DND-41 (cell line): Measurements from ENCODE around the gene COA7.
A peak's percentile ranks its signal among the peaks of the same experiment; 100 is the strongest.
"Not testable (repeated sequence)": the region's sequence is repeated elsewhere in the genome, so short reads cannot be mapped to it uniquely, and the experiment has no call there.

Experiments used
- ATAC-seq: fragments of 200-7000 bp; cut with Tn5 transposase; 3 replicates; pipeline ENCODE4 v1.9.1; 2021; ENCODE audit warnings: low read depth; ENCODE audit not compliant: insufficient read depth
- DNase-seq: peaks from one replicate; pipeline ENCODE4 v3.0.0-alpha.2; 2020
- H2AFZ ChIP-seq: 2 replicates; pipeline ENCODE4 v1.6.0; 2012; ENCODE audit warnings: low read depth, low read length
- H3K27ac ChIP-seq: 2 replicates; pipeline ENCODE4 v1.5.1; 2012; ENCODE audit warnings: low read length, inconsistent platforms
- H3K27me3 ChIP-seq: fragments of 200-600 bp; sonication (generic); 2 replicates; pipeline ENCODE4 v1.6.0; 2012; ENCODE audit warnings: low read length, mild to moderate bottlenecking, inconsistent platforms; ENCODE audit not compliant: insufficient read depth, poor library complexity
- H3K36me3 ChIP-seq: 2 replicates; pipeline ENCODE4 v1.5.1; 2012; ENCODE audit warnings: low read length, inconsistent platforms; ENCODE audit not compliant: insufficient read depth
- H3K4me1 ChIP-seq: 2 replicates; pipeline ENCODE4 v1.5.1; 2012; ENCODE audit warnings: mild to moderate bottlenecking, low read length; ENCODE audit not compliant: insufficient read depth
- H3K4me2 ChIP-seq: 2 replicates; pipeline ENCODE4 v1.6.0; 2012; ENCODE audit warnings: mild to moderate bottlenecking, moderate library complexity, low read length, inconsistent platforms; ENCODE audit not compliant: insufficient read depth
- H3K4me3 ChIP-seq, 2 experiments: fragments of 200-600 bp in 1 of 2; shearing (Covaris generic) in 1 of 2; 2 replicates each; pipeline ENCODE4 v1.5.1; 2012 to 2016; ENCODE audit warnings: inconsistent platforms in 2 of 2, low read length in 2 of 2, mild to moderate bottlenecking in 2 of 2, low read depth in 1 of 2, moderate library complexity in 1 of 2
- H3K79me2 ChIP-seq: 2 replicates; pipeline ENCODE4 v1.6.0; 2012; ENCODE audit warnings: low read length, inconsistent platforms; ENCODE audit not compliant: insufficient read depth
- H3K9ac ChIP-seq: 2 replicates; pipeline ENCODE4 v1.6.0; 2012; ENCODE audit warnings: low read depth, mild to moderate bottlenecking, inconsistent platforms, low read length, moderate library complexity
- H3K9me3 ChIP-seq: 2 replicates; pipeline ENCODE4 v1.5.1; 2012; ENCODE audit warnings: low read length, moderate library complexity, mild to moderate bottlenecking, inconsistent platforms; ENCODE audit not compliant: insufficient read depth, severe bottlenecking
- H4K20me1 ChIP-seq: 2 replicates; pipeline ENCODE4 v1.6.0; 2012; ENCODE audit warnings: low read length; ENCODE audit not compliant: insufficient read depth
- EZH2 ChIP-seq: IDR thresholded peaks from 3 replicates; pipeline ENCODE4 v1.6.1; 2012; ENCODE audit warnings: borderline replicate concordance, low read depth, mild to moderate bottlenecking, moderate library complexity, low read length, inconsistent platforms; ENCODE audit not compliant: severe bottlenecking
- TF ChIP-seq, protein P1 (sequence below): IDR thresholded peaks from 2 replicates; pipeline ENCODE4 v1.5.1; 2012; ENCODE audit warnings: borderline replicate concordance, low read length, moderate library complexity, mild to moderate bottlenecking; ENCODE audit not compliant: poor library complexity, severe bottlenecking; ENCODE audit errors: extremely low read depth

The COA7 gene

DNA sequence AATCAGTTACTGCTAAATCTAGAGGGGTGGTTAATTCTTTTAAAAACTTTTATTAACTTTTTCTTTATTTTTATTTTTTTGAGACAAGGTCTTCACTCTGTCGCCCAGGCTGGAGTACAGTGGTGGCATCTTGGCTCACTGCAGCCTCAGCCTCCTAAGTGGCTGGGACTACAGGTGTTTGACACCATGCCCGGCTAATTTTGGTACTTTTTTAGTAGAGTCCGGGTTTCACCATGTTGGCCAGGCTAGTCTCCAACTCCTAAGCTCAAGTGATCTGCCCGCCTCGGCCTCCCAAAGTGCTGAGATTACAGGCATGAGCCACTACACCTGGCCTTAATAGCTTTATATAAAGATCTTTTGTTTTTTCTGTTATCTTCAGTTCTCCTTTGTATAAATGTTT lies 40.0 kb upstream of the COA7 start:
- Histone ChIP-seq H3K27ac (no peak overlapping the region), H3K4me3 (no peak overlapping the region), H3K36me3 (no peaks in the 10 kb centered on the region), H3K9me3 (no peaks in the 10 kb centered on the region), H4K20me1 (no peaks in the 10 kb centered on the region; the same call in 1 of the 2 replicates), H2AFZ (no peak overlapping the region), H3K9ac (no peak overlapping the region), H3K4me2 (no peak overlapping the region), H3K79me2 (peaks cover 28% of the 10 kb centered on the region), H3K27me3 (no peaks in the 10 kb centered on the region), H3K4me1 (no peaks in the 10 kb centered on the region)
- no peak for ATAC-seq
- TF ChIP-seq, protein P1, sequence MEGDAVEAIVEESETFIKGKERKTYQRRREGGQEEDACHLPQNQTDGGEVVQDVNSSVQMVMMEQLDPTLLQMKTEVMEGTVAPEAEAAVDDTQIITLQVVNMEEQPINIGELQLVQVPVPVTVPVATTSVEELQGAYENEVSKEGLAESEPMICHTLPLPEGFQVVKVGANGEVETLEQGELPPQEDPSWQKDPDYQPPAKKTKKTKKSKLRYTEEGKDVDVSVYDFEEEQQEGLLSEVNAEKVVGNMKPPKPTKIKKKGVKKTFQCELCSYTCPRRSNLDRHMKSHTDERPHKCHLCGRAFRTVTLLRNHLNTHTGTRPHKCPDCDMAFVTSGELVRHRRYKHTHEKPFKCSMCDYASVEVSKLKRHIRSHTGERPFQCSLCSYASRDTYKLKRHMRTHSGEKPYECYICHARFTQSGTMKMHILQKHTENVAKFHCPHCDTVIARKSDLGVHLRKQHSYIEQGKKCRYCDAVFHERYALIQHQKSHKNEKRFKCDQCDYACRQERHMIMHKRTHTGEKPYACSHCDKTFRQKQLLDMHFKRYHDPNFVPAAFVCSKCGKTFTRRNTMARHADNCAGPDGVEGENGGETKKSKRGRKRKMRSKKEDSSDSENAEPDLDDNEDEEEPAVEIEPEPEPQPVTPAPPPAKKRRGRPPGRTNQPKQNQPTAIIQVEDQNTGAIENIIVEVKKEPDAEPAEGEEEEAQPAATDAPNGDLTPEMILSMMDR, result no peak
- no peak for DNase-seq

DNA sequence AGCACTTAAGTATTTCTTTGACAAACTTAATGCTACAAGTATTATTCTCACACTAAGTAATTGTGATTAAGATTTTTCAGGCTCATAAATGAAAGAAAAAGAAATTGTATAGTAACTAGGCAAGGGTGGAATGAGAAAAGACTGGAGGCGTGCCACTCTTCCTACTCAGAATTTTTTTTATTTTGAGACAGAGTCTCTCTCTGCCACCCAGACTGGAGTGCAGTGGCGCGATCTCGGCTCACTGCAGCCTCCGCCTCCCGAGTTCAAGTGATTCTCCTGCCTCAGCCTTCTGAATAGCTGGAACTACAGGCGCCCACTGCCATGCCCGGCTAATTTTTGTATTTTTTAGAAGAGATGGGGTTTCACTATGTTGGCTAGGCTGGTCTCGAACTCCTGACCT lies 37.2 kb upstream of the COA7 start:
- not testable (repeated sequence) for H2AFZ ChIP-seq, H3K4me3 ChIP-seq, H3K9me3 ChIP-seq, H3K4me2 ChIP-seq, H3K4me1 ChIP-seq, ATAC-seq, H3K27ac ChIP-seq, H4K20me1 ChIP-seq, H3K9ac ChIP-seq, H3K27me3 ChIP-seq, H3K36me3 ChIP-seq, DNase-seq
- H3K79me2 ChIP-seq, result peaks cover 31% of the 10 kb centered on the region

DNA sequence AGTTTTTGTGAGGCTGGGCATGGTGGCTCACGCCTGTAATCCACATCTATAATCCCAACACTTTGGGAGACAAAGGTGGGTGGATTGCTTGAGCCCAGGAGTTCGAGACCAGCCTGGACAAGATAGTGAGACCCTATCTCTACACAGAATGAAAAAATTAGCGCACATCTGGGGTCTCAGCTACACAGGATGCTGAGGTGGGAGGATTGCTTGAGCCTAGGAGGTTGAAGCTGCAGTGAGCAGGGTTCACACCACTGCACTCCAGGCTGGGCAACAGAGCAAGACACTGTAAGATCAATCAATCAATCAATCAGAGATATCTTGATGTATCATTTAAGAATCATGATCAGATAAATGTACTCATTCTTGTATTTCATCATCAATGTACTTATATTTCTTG lies 35.2 kb upstream of the COA7 start:
- H3K4me1 ChIP-seq, result peaks cover 7% of the 10 kb centered on the region; the same call in 1 of the 2 replicates
- no peak overlapping the region for H3K4me2 ChIP-seq
- H3K27me3 ChIP-seq, result no peaks in the 10 kb centered on the region
- no peak for TF ChIP-seq EZH2
- TF ChIP-seq, protein P1, result no peak
- H3K4me3 ChIP-seq, result no peak overlapping the region
- ATAC-seq (no peak), DNase-seq (no peak)
- no peaks in the 10 kb centered on the region; the same call in 1 of the 2 replicates for H3K36me3 ChIP-seq
- H3K9ac ChIP-seq, result no peak overlapping the region
- H3K9me3 ChIP-seq, result no peaks in the 10 kb centered on the region
- no peak overlapping the region for H2AFZ ChIP-seq
- peaks cover 41% of the 10 kb centered on the region for H3K79me2 ChIP-seq
- peaks cover 2% of the 10 kb centered on the region for H4K20me1 ChIP-seq
- H3K27ac ChIP-seq, result no peak overlapping the region

DNA sequence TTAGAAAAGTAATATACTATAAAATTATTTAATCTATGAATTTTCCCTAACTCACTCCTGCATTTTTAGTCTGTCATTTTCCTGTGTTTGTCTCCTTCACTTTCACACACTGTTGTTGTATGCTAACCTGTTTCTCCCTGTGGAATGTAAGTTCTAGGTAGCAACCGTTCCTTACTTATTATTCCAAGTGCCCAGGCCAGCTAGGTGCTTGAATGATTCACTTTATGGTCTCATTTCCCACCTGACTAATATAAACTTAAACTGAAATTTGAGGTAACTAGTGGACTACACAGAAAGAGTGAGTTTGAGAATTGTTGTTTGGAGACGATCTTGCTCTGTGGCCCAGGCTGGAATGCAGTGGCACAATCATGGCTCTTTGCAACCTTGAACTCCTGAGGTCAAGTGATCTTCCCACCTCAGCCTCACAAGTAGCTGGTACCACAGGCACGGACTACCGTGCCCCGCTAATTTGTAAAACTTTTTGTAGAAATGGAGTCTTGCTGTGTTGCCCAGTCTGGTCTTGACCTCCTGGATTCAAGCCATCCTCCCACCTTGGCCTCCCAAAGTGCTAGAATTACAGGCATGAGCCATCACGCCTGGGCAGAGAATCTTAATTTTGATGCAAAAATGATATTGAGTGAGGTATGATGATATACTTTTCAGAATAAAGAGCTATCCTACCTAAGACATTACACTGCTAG lies 30.0 kb upstream of the COA7 start:
- H3K4me3 ChIP-seq, result peak overlapping the region in 1 of 2 experiments; percentile 38; a peak in 2 of 4 replicates
- peak overlapping the region; percentile 17; the same call in 1 of the 2 replicates for H3K9ac ChIP-seq
- H4K20me1 ChIP-seq, result peaks cover 7% of the 10 kb centered on the region
- no peak for ATAC-seq
- TF ChIP-seq EZH2, result no peak
- TF ChIP-seq, protein P1, result no peak
- H3K27ac ChIP-seq, result no peak overlapping the region
- no peaks in the 10 kb centered on the region for H3K9me3 ChIP-seq
- DNase-seq, result no peak
- H3K79me2 ChIP-seq, result peaks cover 46% of the 10 kb centered on the region
- no peaks in the 10 kb centered on the region for H3K27me3 ChIP-seq
- H2AFZ ChIP-seq, result no peak overlapping the region
- H3K4me1 ChIP-seq, result peaks cover 33% of the 10 kb centered on the region
- H3K36me3 ChIP-seq, result no peaks in the 10 kb centered on the region; the same call in 1 of the 2 replicates
- peak overlapping the region; percentile 81 for H3K4me2 ChIP-seq
